H9 (cell line): Measurements from ENCODE around the gene CCDC187. TPM values are rescaled to one million over a fixed set of nuclear protein-coding genes. Genes with fewer than 3 reads are reported as not detected.

Experiments used
- DNase-seq: peaks from one replicate; pipeline ENCODE4 v3.0.0-alpha.2; 2017
- H2AFZ ChIP-seq: one replicate; pipeline ENCODE4 v1.6.1; 2013; ENCODE audit warnings: mild to moderate bottlenecking, low read length, control low read depth, moderate library complexity
- H2AK5ac ChIP-seq: 2 replicates; pipeline ENCODE4 v1.6.1; 2013; ENCODE audit warnings: low read length, control low read depth, mixed read lengths; ENCODE audit not compliant: insufficient read length
- H2BK120ac ChIP-seq: one replicate; pipeline ENCODE4 v1.6.1; 2013; ENCODE audit warnings: low read depth, mild to moderate bottlenecking, low read length, control low read depth, inconsistent platforms; ENCODE audit not compliant: poor library complexity, severe bottlenecking
- H2BK12ac ChIP-seq: 2 replicates; pipeline ENCODE4 v1.6.1; 2013; ENCODE audit warnings: low read length, control low read depth, mixed read lengths, low read depth; ENCODE audit not compliant: insufficient read length
- H2BK15ac ChIP-seq: 2 replicates; pipeline ENCODE4 v1.6.1; 2013; ENCODE audit warnings: low read depth, low read length, control low read depth
- H2BK20ac ChIP-seq: one replicate; pipeline ENCODE4 v1.6.1; 2013; ENCODE audit warnings: low read depth, mild to moderate bottlenecking, low read length, control low read depth, inconsistent platforms; ENCODE audit not compliant: poor library complexity, severe bottlenecking
- H2BK5ac ChIP-seq: 2 replicates; pipeline ENCODE4 v1.6.1; 2013; ENCODE audit warnings: low read length, control low read depth, mixed read lengths; ENCODE audit not compliant: insufficient read length
- H3K14ac ChIP-seq: 2 replicates; pipeline ENCODE4 v1.6.1; 2013; ENCODE audit warnings: low read length, control low read depth; ENCODE audit not compliant: insufficient read depth
- H3K18ac ChIP-seq: 2 replicates; pipeline ENCODE4 v1.6.1; 2013; ENCODE audit warnings: low read depth, mild to moderate bottlenecking, mixed read lengths, low read length, control low read depth; ENCODE audit not compliant: insufficient read length
- H3K23ac ChIP-seq: 2 replicates; pipeline ENCODE4 v1.6.1; 2013; ENCODE audit warnings: low read length, control low read depth, mixed read lengths, low read depth; ENCODE audit not compliant: insufficient read length
- H3K23me2 ChIP-seq: 2 replicates; pipeline ENCODE4 v1.6.1; 2013; ENCODE audit warnings: low read depth, mild to moderate bottlenecking, mixed read lengths, low read length, control low read depth; ENCODE audit not compliant: insufficient read length, poor library complexity, severe bottlenecking
- H3K27ac ChIP-seq: 2 replicates; pipeline ENCODE4 v1.5.1; 2013; ENCODE audit warnings: low read length, control low read depth, mixed read lengths, low read depth; ENCODE audit not compliant: insufficient read length
- H3K27me3 ChIP-seq: 2 replicates; pipeline ENCODE4 v1.6.1; 2013; ENCODE audit warnings: low read length, control low read depth, inconsistent platforms; ENCODE audit not compliant: insufficient read depth
- H3K4ac ChIP-seq: 2 replicates; pipeline ENCODE4 v1.6.1; 2013; ENCODE audit warnings: low read depth, mild to moderate bottlenecking, control low read depth, inconsistent platforms, low read length, moderate library complexity
- H3K4me1 ChIP-seq: 2 replicates; pipeline ENCODE4 v1.6.1; 2013; ENCODE audit warnings: low read length, control low read depth, inconsistent platforms; ENCODE audit not compliant: insufficient read depth
- H3K4me2 ChIP-seq: 2 replicates; pipeline ENCODE4 v1.6.1; 2013; ENCODE audit warnings: low read length, control low read depth, mixed read lengths; ENCODE audit not compliant: insufficient read length, insufficient read depth
- H3K56ac ChIP-seq: 2 replicates; pipeline ENCODE4 v1.6.1; 2013; ENCODE audit warnings: low read depth, mild to moderate bottlenecking, mixed read lengths, low read length, control low read depth; ENCODE audit not compliant: insufficient read length
- H3K79me1 ChIP-seq: 2 replicates; pipeline ENCODE4 v1.6.1; 2013; ENCODE audit warnings: low read depth, mild to moderate bottlenecking, moderate library complexity, low read length, control low read depth, inconsistent platforms; ENCODE audit not compliant: insufficient read depth, poor library complexity, severe bottlenecking
- H3K79me2 ChIP-seq: 2 replicates; pipeline ENCODE4 v1.6.1; 2013; ENCODE audit warnings: low read length, control low read depth, inconsistent platforms; ENCODE audit not compliant: insufficient read depth
- H3K9ac ChIP-seq: 2 replicates; pipeline ENCODE4 v1.6.1; 2013; ENCODE audit warnings: low read length, control low read depth, mixed read lengths; ENCODE audit not compliant: insufficient read length; ENCODE audit errors: extremely low read depth
- H3K9me3 ChIP-seq: one replicate; pipeline ENCODE4 v1.6.1; 2013; ENCODE audit warnings: low read depth, low read length, inconsistent platforms; ENCODE audit not compliant: control insufficient read depth
- H3T11ph ChIP-seq: one replicate; pipeline ENCODE4 v1.6.1; 2013; ENCODE audit warnings: mild to moderate bottlenecking, low read length, control low read depth, inconsistent platforms
- H4K20me1 ChIP-seq: one replicate; pipeline ENCODE4 v1.6.1; 2013; ENCODE audit not compliant: control insufficient read depth, insufficient read length, insufficient read depth
- H4K5ac ChIP-seq: 2 replicates; pipeline ENCODE4 v1.6.1; 2013; ENCODE audit warnings: low read depth, mild to moderate bottlenecking, mixed read lengths, low read length, control low read depth; ENCODE audit not compliant: insufficient read length
- H4K8ac ChIP-seq: replicated peaks from 2 replicates; pipeline ENCODE4 v1.6.1; 2013; ENCODE audit warnings: low read length, control low read depth, mixed read lengths, low read depth; ENCODE audit not compliant: insufficient read length
- H4K91ac ChIP-seq: 2 replicates; pipeline ENCODE4 v1.6.1; 2013; ENCODE audit warnings: low read depth, mild to moderate bottlenecking, moderate library complexity, mixed read lengths, low read length, control low read depth; ENCODE audit not compliant: insufficient read length
- H3K27ac Mint-ChIP-seq, 3 experiments: 2 replicates in 2 of 3; 3 replicates in 1 of 3; pipeline ENCODE4 v1.8.0; 2020 to 2021; ENCODE audit warnings: mixed read lengths in 3 of 3, mild to moderate bottlenecking in 1 of 3, moderate library complexity in 1 of 3
- H3K27me3 Mint-ChIP-seq: 2 replicates; pipeline ENCODE4 v1.8.0; 2021; ENCODE audit warnings: low read depth, mild to moderate bottlenecking, moderate library complexity, mixed read lengths
- H3K36me3 Mint-ChIP-seq, 3 experiments: 2 replicates in 2 of 3; 3 replicates in 1 of 3; pipeline ENCODE4 v1.8.0; 2020 to 2021; ENCODE audit warnings: low read depth in 3 of 3, mixed read lengths in 3 of 3; ENCODE audit not compliant: insufficient read depth in 1 of 3
- H3K4me1 Mint-ChIP-seq, 2 experiments: 2 replicates each; pipeline ENCODE4 v1.8.0; 2020; ENCODE audit warnings: mixed read lengths in 2 of 2
- H3K4me3 Mint-ChIP-seq, 2 experiments: 2 replicates in 1 of 2; 3 replicates in 1 of 2; pipeline ENCODE4 v1.8.0; 2020 to 2021; ENCODE audit warnings: mild to moderate bottlenecking in 2 of 2, mixed read lengths in 2 of 2, moderate library complexity in 1 of 2
- H3K9me3 Mint-ChIP-seq, 2 experiments: 2 replicates in 1 of 2; 3 replicates in 1 of 2; pipeline ENCODE4 v1.8.0; 2020; ENCODE audit warnings: mild to moderate bottlenecking in 2 of 2, mixed read lengths in 2 of 2, moderate library complexity in 1 of 2
- CTCF ChIP-seq: fragments of 200-600 bp; sonication (generic); conservative IDR thresholded peaks from 3 replicates; pipeline ENCODE4 v1.8.0; 2021; ENCODE audit warnings: antibody characterized with exemption, mild to moderate bottlenecking
- WGBS: extraction: QIAGEN DNeasy Blood & Tissue Kit; methylation state at CpG from one replicate; pipeline ENCODE4 v1.1.7; 2013; ENCODE audit warnings: missing lambda C conversion rate, low lambda C conversion rate, mixed read lengths; ENCODE audit not compliant: insufficient read length; ENCODE audit errors: extremely low coverage; 5-methylcytosine and 5-hydroxymethylcytosine counted together
- total RNA-seq: library from RNA; stranded (reverse); gene quantifications from 2 replicates; pipeline ENCODE4 v1.2.1, GENCODE V29; 2021

Gene CCDC187
- total RNA-seq, 1 experiment from 2014 or later: 0.07 TPM

DNA sequence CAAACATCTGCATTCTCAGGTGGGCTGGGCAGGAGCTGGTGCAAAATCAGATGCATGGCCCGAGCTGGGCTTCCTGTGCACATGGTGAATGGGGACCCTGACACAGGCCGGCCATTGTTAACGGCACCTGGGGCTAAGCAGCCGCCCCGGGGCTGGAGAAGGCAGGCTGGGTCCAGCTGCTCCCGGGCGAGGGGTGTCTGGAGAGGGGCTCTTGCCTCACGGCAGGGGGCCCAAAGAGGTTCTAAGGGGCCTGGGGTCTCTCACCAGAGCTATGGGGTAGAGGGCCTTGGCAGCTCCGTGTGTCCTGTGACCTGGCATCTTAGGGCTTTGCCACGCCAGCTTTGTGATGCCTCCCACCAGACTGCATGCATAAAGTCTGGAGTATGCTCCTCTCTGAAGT is 53.2 kb downstream of the CCDC187 start:
- no peak overlapping the region for H3K4me2 ChIP-seq
- H3K4me1 ChIP-seq: no peaks in the 10 kb centered on the region
- H3K79me2 ChIP-seq: no peaks in the 10 kb centered on the region
- peak overlapping the region in 1 of 3 experiments; percentile 62; a peak in 1 of 7 replicates for H3K27ac Mint-ChIP-seq
- no peak overlapping the region for H3T11ph ChIP-seq
- WGBS: no CpG with 5 or more reads among the region's 10 CpGs
- H3K9me3 Mint-ChIP-seq: no peaks in the 10 kb centered on the region; a peak in 1 of 5 replicates
- H3K14ac ChIP-seq: no peak overlapping the region
- H3K18ac ChIP-seq: no peak overlapping the region
- no peaks in the 10 kb centered on the region for H4K20me1 ChIP-seq
- no peak overlapping the region for H4K91ac ChIP-seq
- H4K8ac ChIP-seq: no peak overlapping the region
- DNase-seq: no peak
- no peaks in the 10 kb centered on the region for H3K79me1 ChIP-seq
- peaks cover 11 to 29% of the 10 kb centered on the region in 2 experiments for H3K4me1 Mint-ChIP-seq
- H3K36me3 Mint-ChIP-seq: no peaks in the 10 kb centered on the region
- H2BK20ac ChIP-seq: no peak overlapping the region
- H3K9me3 ChIP-seq: no peaks in the 10 kb centered on the region
- no peak overlapping the region for H3K9ac ChIP-seq
- H2BK12ac ChIP-seq: no peak overlapping the region
- no peak overlapping the region for H2AK5ac ChIP-seq
- H3K4ac ChIP-seq: no peak overlapping the region
- no peak overlapping the region for H3K23ac ChIP-seq
- no peaks in the 10 kb centered on the region for H3K27me3 ChIP-seq
- H2AFZ ChIP-seq: no peak overlapping the region
- H3K4me3 Mint-ChIP-seq: no peak overlapping the region
- TF ChIP-seq CTCF: no peak
- H2BK5ac ChIP-seq: no peak overlapping the region
- no peak overlapping the region for H3K56ac ChIP-seq
- H2BK15ac ChIP-seq: no peak overlapping the region
- no peak overlapping the region for H4K5ac ChIP-seq
- no peak overlapping the region for H2BK120ac ChIP-seq
- H3K27me3 Mint-ChIP-seq: peaks cover 18% of the 10 kb centered on the region
- no peak overlapping the region for H3K27ac ChIP-seq
- no peaks in the 10 kb centered on the region for H3K23me2 ChIP-seq
